Neural cell (in vitro differentiated cells): ENCODE measurements around the gene SAYSD1.

Source experiments
- EP300 ChIP-seq: fragments of 450-650 bp; conservative IDR thresholded peaks from 2 replicates; pipeline ENCODE4 v1.6.1; 2014; ENCODE audit warnings: antibody characterized with exemption, mild to moderate bottlenecking, moderate library complexity; ENCODE audit not compliant: poor library complexity, severe bottlenecking
- EZH2 ChIP-seq: fragments of 200-600, 300-800 bp; shearing (Covaris generic), sonication (generic); IDR thresholded peaks from 2 replicates; pipeline ENCODE4 v1.6.1; 2014; ENCODE audit warnings: antibody characterized with exemption, low read length, borderline replicate concordance, mild to moderate bottlenecking; ENCODE audit not compliant: insufficient read depth, poor library complexity, severe bottlenecking
- POLR2AphosphoS5 ChIP-seq: IDR thresholded peaks from 2 replicates; pipeline ENCODE4 v1.6.1; 2012
- REST ChIP-seq: IDR thresholded peaks from 2 replicates; pipeline ENCODE4 v1.6.1; 2012; ENCODE audit warnings: borderline replicate concordance
- SMC3 ChIP-seq: fragments of 450-650 bp; conservative IDR thresholded peaks from 2 replicates; pipeline ENCODE4 v1.6.1; 2014; ENCODE audit warnings: antibody characterized with exemption, mild to moderate bottlenecking, moderate library complexity; ENCODE audit not compliant: poor library complexity
- TF ChIP-seq, protein P1 (sequence below): fragments of 450-650 bp; IDR thresholded peaks from 2 replicates; pipeline ENCODE4 v1.5.1; 2014; ENCODE audit warnings: antibody characterized with exemption, mild to moderate bottlenecking, moderate library complexity; ENCODE audit not compliant: poor library complexity, severe bottlenecking

GRCh38 chr6:39111280-39111679 is 3.7 kb downstream of the SAYSD1 start:
- TF ChIP-seq POLR2AphosphoS5 (no peak), EP300 (no peak), REST (no peak), SMC3 (no peak), EZH2 (no peak)
- TF ChIP-seq, protein P1, sequence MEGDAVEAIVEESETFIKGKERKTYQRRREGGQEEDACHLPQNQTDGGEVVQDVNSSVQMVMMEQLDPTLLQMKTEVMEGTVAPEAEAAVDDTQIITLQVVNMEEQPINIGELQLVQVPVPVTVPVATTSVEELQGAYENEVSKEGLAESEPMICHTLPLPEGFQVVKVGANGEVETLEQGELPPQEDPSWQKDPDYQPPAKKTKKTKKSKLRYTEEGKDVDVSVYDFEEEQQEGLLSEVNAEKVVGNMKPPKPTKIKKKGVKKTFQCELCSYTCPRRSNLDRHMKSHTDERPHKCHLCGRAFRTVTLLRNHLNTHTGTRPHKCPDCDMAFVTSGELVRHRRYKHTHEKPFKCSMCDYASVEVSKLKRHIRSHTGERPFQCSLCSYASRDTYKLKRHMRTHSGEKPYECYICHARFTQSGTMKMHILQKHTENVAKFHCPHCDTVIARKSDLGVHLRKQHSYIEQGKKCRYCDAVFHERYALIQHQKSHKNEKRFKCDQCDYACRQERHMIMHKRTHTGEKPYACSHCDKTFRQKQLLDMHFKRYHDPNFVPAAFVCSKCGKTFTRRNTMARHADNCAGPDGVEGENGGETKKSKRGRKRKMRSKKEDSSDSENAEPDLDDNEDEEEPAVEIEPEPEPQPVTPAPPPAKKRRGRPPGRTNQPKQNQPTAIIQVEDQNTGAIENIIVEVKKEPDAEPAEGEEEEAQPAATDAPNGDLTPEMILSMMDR = no peak
